Thyroid gland (tissue), 4 donors: ENCODE results near the gene IPO5. TPM values are rescaled to one million over a fixed set of nuclear protein-coding genes. Genes with fewer than 3 reads are reported as not detected.

Experiments
- DNase-seq, 2 donors: peaks; one replicate each; pipeline ENCODE4 v3.0.0-alpha.2; 2019
- H3K27ac ChIP-seq, 3 donors: fragments of 200-600 bp; sonication (generic); 1 replicate in 2 of 3; 2 replicates in 1 of 3; pipeline ENCODE4 v1.5.1; 2016 to 2019; ENCODE audit warnings: mild to moderate bottlenecking in 1 of 3, moderate library complexity in 1 of 3
- H3K27me3 ChIP-seq: fragments of 200-600 bp; sonication (generic); one replicate; pipeline ENCODE4 v1.5.1; 2019
- H3K36me3 ChIP-seq, 2 donors: fragments of 200-600 bp; sonication (generic); one replicate each; pipeline ENCODE4 v1.5.1; 2016 to 2019
- H3K4me1 ChIP-seq, 2 donors: fragments of 200-600 bp; sonication (generic); one replicate each; pipeline ENCODE4 v1.5.1; 2017 to 2019
- H3K4me3 ChIP-seq, 3 donors: fragments of 200-600 bp; sonication (generic); replicated peaks in 1 of 3; 1 replicate in 2 of 3; 2 replicates in 1 of 3; pipeline ENCODE4 v1.5.1; 2016; ENCODE audit warnings: mild to moderate bottlenecking in 1 of 3
- H3K9me3 ChIP-seq: fragments of 200-600 bp; sonication (generic); one replicate; pipeline ENCODE4 v1.5.1; 2017
- CTCF ChIP-seq, 6 experiments: fragments of 200-600 bp in 3 of 6; fragments of 450-650 bp in 3 of 6; sonication (generic) in 3 of 6; IDR thresholded peaks; one replicate each; pipeline ENCODE4 v1.5.1; 2016 to 2019; ENCODE audit warnings: antibody characterized with exemption in 6 of 6, mild to moderate bottlenecking in 2 of 6, inconsistent platforms in 1 of 6, moderate library complexity in 1 of 6
- POLR2A ChIP-seq, 2 donors: fragments of 450-650 bp; IDR thresholded peaks; one replicate each; pipeline ENCODE4 v1.6.1; 2017; ENCODE audit warnings: antibody characterized with exemption in 2 of 2, mild to moderate bottlenecking in 2 of 2, moderate library complexity in 1 of 2
- WGBS, 2 donors: methylation state at CpG; one replicate each; pipeline ENCODE4 v1.1.5; 2017; 5-methylcytosine and 5-hydroxymethylcytosine counted together
- intact Hi-C: fragments of 100-400 bp; cut with DNase I; formaldehyde crosslinking; loops from one replicate; pipeline ENCODE4 v1.15.1; 2023
- total RNA-seq, 4 donors: library from RNA; depleted of rRNA; stranded (reverse); fragments of >200 nt; gene quantifications; one replicate each; pipeline ENCODE4 v1.2.3, GENCODE V29; 2016

Gene IPO5
- total RNA-seq, 4 donors from 2014 or later = 95.4 to 139 (median 108) TPM

GRCh38 chr13:97978651-97979050 is 25.2 kb downstream of the IPO5 start:
- Histone ChIP-seq H3K4me3 (no peak overlapping the region), H3K27me3 (no peaks in the 10 kb centered on the region), H3K9me3 (no peaks in the 10 kb centered on the region), H3K36me3 (no peaks in the 10 kb centered on the region), H3K4me1 (peaks cover 19 to 20% of the 10 kb centered on the region in 2 donors), H3K27ac (no peak overlapping the region)
- intact Hi-C loops = no loop called here
- no peak for DNase-seq
- TF ChIP-seq POLR2A (IDR thresholded peaks at IDR 0.05) = no peak
- TF ChIP-seq CTCF (IDR thresholded peaks at IDR 0.05) = no peak

GRCh38 chr13:97979051-97979450 is 25.6 kb downstream of the IPO5 start:
- Histone ChIP-seq H3K4me3 (no peak overlapping the region), H3K36me3 (no peaks in the 10 kb centered on the region), H3K27me3 (no peaks in the 10 kb centered on the region), H3K9me3 (no peaks in the 10 kb centered on the region), H3K27ac (no peak overlapping the region), H3K4me1 (peaks cover 19 to 20% of the 10 kb centered on the region in 2 donors)
- intact Hi-C loops = no loop called here
- TF ChIP-seq POLR2A (IDR thresholded peaks at IDR 0.05) (no peak), CTCF (IDR thresholded peaks at IDR 0.05) (no peak)
- WGBS, 2 donors = 89 to 91% methylated on average over 5 of the region's 5 CpGs
- no peak for DNase-seq

GRCh38 chr13:97979556-97979955 is 26.1 kb downstream of the IPO5 start:
- DNase-seq = no peak
- Histone ChIP-seq H3K27ac (no peak overlapping the region), H3K9me3 (no peaks in the 10 kb centered on the region), H3K27me3 (no peaks in the 10 kb centered on the region), H3K4me1 (peaks cover 19 to 20% of the 10 kb centered on the region in 2 donors), H3K4me3 (no peak overlapping the region), H3K36me3 (no peaks in the 10 kb centered on the region)
- intact Hi-C loops = no loop called here
- no peak for TF ChIP-seq POLR2A (IDR thresholded peaks at IDR 0.05)
- no peak for TF ChIP-seq CTCF (IDR thresholded peaks at IDR 0.05)

GRCh38 chr13:97982286-97982685 is 28.8 kb downstream of the IPO5 start:
- no peak for TF ChIP-seq CTCF (IDR thresholded peaks at IDR 0.05)
- TF ChIP-seq POLR2A (IDR thresholded peaks at IDR 0.05) = no peak
- DNase-seq = no peak
- Histone ChIP-seq H3K36me3 (peaks cover 5 to 15% of the 10 kb centered on the region in 2 donors), H3K9me3 (no peaks in the 10 kb centered on the region), H3K4me3 (no peak overlapping the region), H3K4me1 (peaks cover 14 to 16% of the 10 kb centered on the region in 2 donors), H3K27me3 (no peaks in the 10 kb centered on the region), H3K27ac (no peak overlapping the region)
- intact Hi-C loops = no loop called here

GRCh38 chr13:97986835-97987234 is 33.4 kb downstream of the IPO5 start:
- Histone ChIP-seq H3K36me3 (peaks cover 34 to 48% of the 10 kb centered on the region in 2 donors), H3K27ac (no peak overlapping the region), H3K4me3 (no peak overlapping the region), H3K4me1 (no peaks in the 10 kb centered on the region), H3K27me3 (no peaks in the 10 kb centered on the region), H3K9me3 (no peaks in the 10 kb centered on the region)
- TF ChIP-seq CTCF (IDR thresholded peaks at IDR 0.05) (no peak), POLR2A (IDR thresholded peaks at IDR 0.05) (no peak)
- no peak for DNase-seq
- intact Hi-C loops = no loop called here
- WGBS, 2 donors = 90 to 96% methylated on average over 3 of the region's 3 CpGs
